HUES48 (cell line): Measurements from ENCODE around the gene CLIP1.
"Not testable (repeated sequence)": the region's sequence is repeated elsewhere in the genome, so short reads cannot be mapped to it uniquely, and the experiment has no call there.

ENCODE experiments used
- H3K27ac ChIP-seq: one replicate; pipeline ENCODE4 v1.7.0; 2013; ENCODE audit warnings: low read depth, low read length, inconsistent platforms
- H3K27me3 ChIP-seq: 2 replicates; pipeline ENCODE4 v1.6.1; 2013; ENCODE audit warnings: mild to moderate bottlenecking, low read length; ENCODE audit not compliant: control insufficient read depth, insufficient read depth
- H3K36me3 ChIP-seq: 2 replicates; pipeline ENCODE4 v1.6.1; 2013; ENCODE audit warnings: low read length; ENCODE audit not compliant: control insufficient read depth, insufficient read depth
- H3K4me1 ChIP-seq: 2 replicates; pipeline ENCODE4 v1.6.1; 2013; ENCODE audit warnings: mild to moderate bottlenecking, low read length; ENCODE audit not compliant: control insufficient read depth, insufficient read depth
- H3K4me3 ChIP-seq: 2 replicates; pipeline ENCODE4 v1.5.1; 2013; ENCODE audit warnings: mild to moderate bottlenecking, low read depth, low read length
- H3K9ac ChIP-seq: 2 replicates; pipeline ENCODE4 v1.6.1; 2013; ENCODE audit warnings: mild to moderate bottlenecking, low read depth, low read length, moderate library complexity
- H3K9me3 ChIP-seq: 2 replicates; pipeline ENCODE4 v1.6.1; 2013; ENCODE audit warnings: low read length; ENCODE audit not compliant: control insufficient read depth, insufficient read depth

Gene CLIP1

GRCh38 chr12:122366685-122367475 lies 55.6 kb downstream of the CLIP1 start:
- peak overlapping the region; percentile 77; the same call in 1 of the 2 replicates for H3K9ac ChIP-seq
- no peaks in the 10 kb centered on the region for H3K27me3 ChIP-seq
- peaks cover 5% of the 10 kb centered on the region; the same call in 1 of the 2 replicates for H3K36me3 ChIP-seq
- H3K27ac ChIP-seq, result peak overlapping the region; percentile 94
- H3K4me1 ChIP-seq, result peaks cover 10% of the 10 kb centered on the region
- no peaks in the 10 kb centered on the region for H3K9me3 ChIP-seq
- no peak overlapping the region for H3K4me3 ChIP-seq

GRCh38 chr12:122365226-122365625 lies 57.2 kb downstream of the CLIP1 start:
- peaks cover 16% of the 10 kb centered on the region for H3K36me3 ChIP-seq
- H3K9ac ChIP-seq, H3K27me3 ChIP-seq, H3K9me3 ChIP-seq, H3K4me3 ChIP-seq, H3K4me1 ChIP-seq, H3K27ac ChIP-seq: not testable (repeated sequence)

- no peaks in the 10 kb centered on the region for H3K27me3 ChIP-seq
- H3K9me3 ChIP-seq, result no peaks in the 10 kb centered on the region
- peaks cover 18% of the 10 kb centered on the region for H3K36me3 ChIP-seq
- no peak overlapping the region for H3K9ac ChIP-seq
- no peak overlapping the region for H3K27ac ChIP-seq
- H3K4me1 ChIP-seq, result peaks cover 10% of the 10 kb centered on the region
- no peak overlapping the region for H3K4me3 ChIP-seq
Measured at GRCh38 chr12:122363782-122364181, 58.7 kb downstream of the CLIP1 start.

- Histone ChIP-seq H3K27me3 (no peaks in the 10 kb centered on the region), H3K9me3 (no peaks in the 10 kb centered on the region), H3K27ac (no peak overlapping the region), H3K36me3 (peaks cover 18% of the 10 kb centered on the region), H3K4me1 (peaks cover 10% of the 10 kb centered on the region), H3K4me3 (no peak overlapping the region), H3K9ac (no peak overlapping the region)
Measured at GRCh38 chr12:122362755-122363154, 59.7 kb downstream of the CLIP1 start.

- not testable (repeated sequence) for H3K4me1 ChIP-seq
- H3K36me3 ChIP-seq, result peaks cover 25% of the 10 kb centered on the region
Measured at GRCh38 chr12:122358403-122358802, 64.1 kb downstream of the CLIP1 start.

GRCh38 chr12:122357536-122357935 lies 64.9 kb downstream of the CLIP1 start:
- not testable (repeated sequence) for H3K9ac ChIP-seq, H3K4me3 ChIP-seq, H3K27me3 ChIP-seq, H3K4me1 ChIP-seq, H3K9me3 ChIP-seq, H3K27ac ChIP-seq
- H3K36me3 ChIP-seq, result peaks cover 25% of the 10 kb centered on the region

More at GRCh38 chr12:122358403-122358802, 64.1 kb downstream of the CLIP1 start:
- not testable (repeated sequence) for H3K9ac ChIP-seq, H3K27me3 ChIP-seq, H3K27ac ChIP-seq, H3K4me3 ChIP-seq, H3K9me3 ChIP-seq

- not testable (repeated sequence) for H3K4me1 ChIP-seq, H3K9ac ChIP-seq, H3K27ac ChIP-seq, H3K27me3 ChIP-seq, H3K9me3 ChIP-seq, H3K4me3 ChIP-seq
- H3K36me3 ChIP-seq, result peaks cover 29% of the 10 kb centered on the region
Measured at GRCh38 chr12:122356991-122357390, 65.5 kb downstream of the CLIP1 start.

- H3K36me3 ChIP-seq, result peaks cover 26% of the 10 kb centered on the region
- no peaks in the 10 kb centered on the region for H3K9me3 ChIP-seq
- H3K27me3 ChIP-seq, result no peaks in the 10 kb centered on the region
- no peak overlapping the region for H3K27ac ChIP-seq
- no peak overlapping the region for H3K4me3 ChIP-seq
- H3K9ac ChIP-seq, result no peak overlapping the region
- no peaks in the 10 kb centered on the region for H3K4me1 ChIP-seq
Measured at GRCh38 chr12:122356192-122356635, 66.3 kb downstream of the CLIP1 start.

GRCh38 chr12:122355706-122356105 lies 66.8 kb downstream of the CLIP1 start:
- Histone ChIP-seq H3K9me3 (no peaks in the 10 kb centered on the region), H3K9ac (no peak overlapping the region), H3K4me3 (no peak overlapping the region), H3K4me1 (no peaks in the 10 kb centered on the region), H3K27ac (no peak overlapping the region), H3K36me3 (peaks cover 21% of the 10 kb centered on the region), H3K27me3 (no peaks in the 10 kb centered on the region)

GRCh38 chr12:122354958-122355641 lies 67.4 kb downstream of the CLIP1 start:
- Histone ChIP-seq H3K4me3 (no peak overlapping the region), H3K4me1 (no peaks in the 10 kb centered on the region), H3K9ac (no peak overlapping the region), H3K9me3 (no peaks in the 10 kb centered on the region), H3K27me3 (no peaks in the 10 kb centered on the region), H3K36me3 (peaks cover 19% of the 10 kb centered on the region), H3K27ac (no peak overlapping the region)

GRCh38 chr12:122352394-122352793 lies 70.1 kb downstream of the CLIP1 start:
- Histone ChIP-seq H3K4me3 (no peak overlapping the region), H3K9me3 (no peaks in the 10 kb centered on the region), H3K27ac (no peak overlapping the region), H3K36me3 (peaks cover 16% of the 10 kb centered on the region), H3K27me3 (no peaks in the 10 kb centered on the region), H3K4me1 (no peaks in the 10 kb centered on the region), H3K9ac (no peak overlapping the region)
